ENCODE results near the gene SLC4A9.

The SLC4A9 gene, protein sequence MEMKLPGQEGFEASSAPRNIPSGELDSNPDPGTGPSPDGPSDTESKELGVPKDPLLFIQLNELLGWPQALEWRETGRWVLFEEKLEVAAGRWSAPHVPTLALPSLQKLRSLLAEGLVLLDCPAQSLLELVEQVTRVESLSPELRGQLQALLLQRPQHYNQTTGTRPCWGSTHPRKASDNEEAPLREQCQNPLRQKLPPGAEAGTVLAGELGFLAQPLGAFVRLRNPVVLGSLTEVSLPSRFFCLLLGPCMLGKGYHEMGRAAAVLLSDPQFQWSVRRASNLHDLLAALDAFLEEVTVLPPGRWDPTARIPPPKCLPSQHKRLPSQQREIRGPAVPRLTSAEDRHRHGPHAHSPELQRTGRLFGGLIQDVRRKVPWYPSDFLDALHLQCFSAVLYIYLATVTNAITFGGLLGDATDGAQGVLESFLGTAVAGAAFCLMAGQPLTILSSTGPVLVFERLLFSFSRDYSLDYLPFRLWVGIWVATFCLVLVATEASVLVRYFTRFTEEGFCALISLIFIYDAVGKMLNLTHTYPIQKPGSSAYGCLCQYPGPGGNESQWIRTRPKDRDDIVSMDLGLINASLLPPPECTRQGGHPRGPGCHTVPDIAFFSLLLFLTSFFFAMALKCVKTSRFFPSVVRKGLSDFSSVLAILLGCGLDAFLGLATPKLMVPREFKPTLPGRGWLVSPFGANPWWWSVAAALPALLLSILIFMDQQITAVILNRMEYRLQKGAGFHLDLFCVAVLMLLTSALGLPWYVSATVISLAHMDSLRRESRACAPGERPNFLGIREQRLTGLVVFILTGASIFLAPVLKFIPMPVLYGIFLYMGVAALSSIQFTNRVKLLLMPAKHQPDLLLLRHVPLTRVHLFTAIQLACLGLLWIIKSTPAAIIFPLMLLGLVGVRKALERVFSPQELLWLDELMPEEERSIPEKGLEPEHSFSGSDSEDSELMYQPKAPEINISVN

DNA sequence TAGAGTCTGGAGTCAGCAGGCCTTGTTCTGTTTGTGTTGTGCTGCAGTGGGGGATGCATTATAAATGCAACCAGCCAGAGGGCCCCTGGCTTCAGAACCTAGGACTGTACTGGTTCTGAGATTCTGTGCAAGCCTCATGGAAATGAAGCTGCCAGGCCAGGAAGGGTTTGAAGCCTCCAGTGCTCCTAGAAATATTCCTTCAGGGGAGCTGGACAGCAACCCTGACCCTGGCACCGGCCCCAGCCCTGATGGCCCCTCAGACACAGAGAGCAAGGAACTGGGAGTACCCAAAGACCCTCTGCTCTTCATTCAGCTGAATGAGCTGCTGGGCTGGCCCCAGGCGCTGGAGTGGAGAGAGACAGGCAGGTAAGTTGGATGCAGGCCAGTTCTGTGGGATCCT is at the start of gene SLC4A9:
Gene SLC4A9, plus strand, starts transcription at position 94 of the 400 bp plus-strand sequence. Its CDS starts 43 bp downstream, at position 137.
- no peak for DNase-seq

DNA sequence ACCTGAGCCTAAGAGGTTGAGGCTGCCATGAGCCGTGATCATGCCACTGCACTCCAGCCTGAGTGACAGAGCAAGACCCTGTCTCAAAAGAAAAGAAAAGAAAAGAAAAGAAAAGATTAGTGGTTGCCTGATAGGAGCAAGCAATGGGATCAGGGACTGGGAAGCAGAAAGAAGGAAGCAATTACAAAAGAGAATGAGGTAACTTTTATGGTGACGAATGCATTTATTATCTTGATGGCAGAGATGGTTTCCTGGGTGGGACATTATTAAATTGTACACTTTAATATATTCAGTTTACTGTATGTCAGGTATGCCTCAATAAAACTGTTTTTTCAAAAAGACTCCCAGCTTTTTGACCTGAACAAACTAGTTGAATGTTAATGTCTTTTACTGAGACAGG is 49.6 kb upstream of the SLC4A9 start:
- DNase-seq: no peak

DNA sequence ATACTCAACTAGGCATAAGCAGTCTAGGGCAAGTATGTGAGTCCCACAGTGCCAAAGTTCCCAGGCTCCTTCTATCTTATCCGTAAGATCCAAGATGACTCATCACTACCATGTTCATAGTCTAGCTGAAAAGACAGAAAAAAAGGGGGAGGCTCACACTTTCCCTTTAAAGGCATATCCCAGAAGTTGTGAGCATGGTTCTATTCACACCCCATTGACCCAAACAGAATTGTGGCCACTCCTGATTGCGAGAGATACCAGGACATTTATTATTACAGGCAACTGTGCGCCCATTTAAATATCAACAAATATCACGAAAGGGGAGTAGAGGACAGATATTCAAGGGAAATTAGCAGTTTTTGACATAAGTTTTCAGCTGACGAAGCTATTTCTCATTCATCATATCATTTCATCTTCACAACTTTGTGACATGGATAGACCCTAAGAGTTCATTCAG is 49.0 kb upstream of the SLC4A9 start:
- no peak for DNase-seq

DNA sequence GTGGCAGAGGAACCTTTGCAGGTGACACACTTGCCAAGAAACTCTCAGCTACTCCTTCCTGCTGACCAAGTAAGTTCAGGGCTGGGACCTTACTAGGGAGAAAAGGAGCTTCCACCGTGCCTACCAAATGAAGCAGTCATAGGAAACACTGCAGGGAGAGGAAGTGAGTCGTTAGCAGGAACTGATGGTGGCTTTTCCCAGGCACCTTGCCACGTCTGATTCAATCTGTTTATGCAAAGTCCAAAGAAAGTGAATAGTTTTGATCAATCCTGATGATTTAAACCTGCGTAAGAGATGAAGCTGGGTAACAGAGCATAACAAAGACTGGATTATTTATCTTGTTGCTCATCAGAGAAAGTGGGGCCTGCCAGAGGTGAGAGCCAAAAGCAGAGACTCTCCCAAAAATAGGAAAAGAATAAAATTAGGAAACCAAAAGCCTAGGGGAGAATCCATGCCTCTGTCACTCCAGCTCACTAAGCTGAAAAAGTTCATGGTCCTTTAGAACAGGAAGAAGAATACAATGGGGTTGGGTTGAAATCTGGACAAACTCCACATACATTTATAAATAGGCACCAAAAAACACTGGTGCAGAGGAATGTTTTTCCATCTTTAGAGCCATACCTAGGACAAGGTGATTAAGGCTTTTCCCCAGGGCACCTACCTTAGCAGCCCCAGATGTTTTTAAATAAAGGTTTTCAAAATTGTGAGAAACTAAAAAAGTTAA is 47.8 kb upstream of the SLC4A9 start:
- no peak for DNase-seq

DNA sequence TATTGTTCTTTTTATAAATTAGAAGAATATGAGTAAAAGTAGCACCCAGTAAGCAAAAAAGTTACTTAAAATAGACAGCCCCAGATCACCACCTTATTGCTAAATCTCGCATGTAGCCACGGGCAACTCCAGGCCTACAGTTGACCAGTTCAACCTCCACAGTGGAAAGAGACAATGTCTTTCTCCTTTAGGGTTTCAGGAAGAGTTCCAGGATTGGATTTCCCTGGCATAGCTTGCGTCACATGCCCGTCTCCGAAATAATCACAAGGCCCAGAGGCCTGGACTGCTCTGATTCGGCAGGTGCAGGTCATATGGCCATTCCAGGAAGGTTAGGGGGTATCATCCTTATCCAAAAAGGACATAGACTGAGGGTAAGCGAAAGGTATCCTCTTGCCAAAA is 47.2 kb upstream of the SLC4A9 start:
- no peak for DNase-seq

DNA sequence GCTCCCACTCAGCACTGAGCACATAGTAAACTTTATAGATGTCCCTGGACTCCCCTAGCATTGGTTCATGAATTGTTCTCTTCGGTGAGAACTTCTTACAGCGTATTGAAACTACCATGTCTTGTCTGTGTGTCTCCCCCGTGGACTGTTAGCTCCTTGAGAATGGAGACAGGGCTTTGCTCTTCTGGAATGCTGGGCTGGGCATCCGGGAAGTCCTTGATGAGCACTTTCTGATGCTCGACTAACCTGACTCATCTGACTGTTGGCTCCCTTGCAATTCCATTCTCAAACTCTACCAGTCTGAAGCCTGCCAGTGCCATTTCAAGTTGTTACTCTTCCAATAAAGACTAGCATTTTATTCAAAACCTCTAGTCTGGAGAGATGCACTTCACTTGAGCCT is 42.1 kb upstream of the SLC4A9 start:
- no peak for DNase-seq

DNA sequence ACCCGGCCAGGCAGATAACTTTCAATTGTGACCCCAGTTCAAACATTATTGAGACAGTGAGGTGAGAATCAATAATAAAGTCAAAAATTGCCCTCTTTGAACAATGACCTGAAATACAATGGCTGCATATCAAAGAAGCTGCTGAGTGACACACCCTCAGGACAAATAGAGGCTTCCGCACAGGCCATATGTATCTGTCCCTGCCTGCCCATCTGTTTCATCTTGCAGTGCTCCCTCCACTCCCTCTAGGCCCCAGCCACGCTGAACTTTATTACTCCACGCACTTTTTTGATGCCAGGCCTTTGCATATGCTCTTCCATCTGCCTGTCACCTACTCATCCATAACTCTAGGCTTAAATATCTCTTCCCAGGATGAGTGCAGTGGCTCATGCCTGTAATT is 41.2 kb upstream of the SLC4A9 start:
- DNase-seq: no peak

DNA sequence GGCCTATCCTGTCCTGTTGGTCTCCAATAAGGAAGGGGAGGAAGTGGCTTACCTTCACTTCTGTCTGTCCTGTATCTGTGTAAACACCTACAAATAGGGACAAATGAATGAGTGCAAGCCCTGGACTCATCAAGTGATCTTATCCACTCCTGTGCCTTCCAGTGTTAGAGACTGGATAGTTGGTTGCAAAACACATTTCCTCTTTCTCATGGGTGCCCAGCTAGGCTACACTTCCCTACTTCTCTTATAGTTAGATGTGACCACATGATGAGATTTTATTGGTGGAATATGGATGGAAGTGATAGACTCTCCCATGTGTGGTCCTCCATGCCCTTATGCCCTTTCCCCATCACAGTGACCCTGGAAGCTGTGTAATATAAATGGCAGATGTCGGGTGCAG is 40.2 kb upstream of the SLC4A9 start:
- DNase-seq: no peak

DNA sequence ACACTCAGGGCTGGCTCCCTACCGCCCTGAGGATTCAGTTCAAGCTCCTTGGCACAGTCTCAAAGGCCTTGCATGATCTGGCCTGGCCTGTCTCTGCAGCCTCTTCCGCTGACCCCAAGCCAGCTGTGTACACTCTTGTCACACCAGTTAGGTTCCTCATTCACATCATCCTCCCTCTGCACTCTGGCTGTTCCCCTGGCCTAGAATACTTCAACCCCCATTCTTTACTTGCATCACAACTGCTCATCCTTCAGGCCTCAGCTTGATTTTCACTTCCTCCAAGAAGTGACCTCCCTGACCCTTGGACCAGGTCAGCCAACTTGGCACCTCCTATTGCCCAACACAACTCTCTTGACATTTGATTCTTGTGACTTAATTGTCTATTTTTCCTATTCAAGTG is 38.2 kb upstream of the SLC4A9 start:
- DNase-seq: no peak

DNA sequence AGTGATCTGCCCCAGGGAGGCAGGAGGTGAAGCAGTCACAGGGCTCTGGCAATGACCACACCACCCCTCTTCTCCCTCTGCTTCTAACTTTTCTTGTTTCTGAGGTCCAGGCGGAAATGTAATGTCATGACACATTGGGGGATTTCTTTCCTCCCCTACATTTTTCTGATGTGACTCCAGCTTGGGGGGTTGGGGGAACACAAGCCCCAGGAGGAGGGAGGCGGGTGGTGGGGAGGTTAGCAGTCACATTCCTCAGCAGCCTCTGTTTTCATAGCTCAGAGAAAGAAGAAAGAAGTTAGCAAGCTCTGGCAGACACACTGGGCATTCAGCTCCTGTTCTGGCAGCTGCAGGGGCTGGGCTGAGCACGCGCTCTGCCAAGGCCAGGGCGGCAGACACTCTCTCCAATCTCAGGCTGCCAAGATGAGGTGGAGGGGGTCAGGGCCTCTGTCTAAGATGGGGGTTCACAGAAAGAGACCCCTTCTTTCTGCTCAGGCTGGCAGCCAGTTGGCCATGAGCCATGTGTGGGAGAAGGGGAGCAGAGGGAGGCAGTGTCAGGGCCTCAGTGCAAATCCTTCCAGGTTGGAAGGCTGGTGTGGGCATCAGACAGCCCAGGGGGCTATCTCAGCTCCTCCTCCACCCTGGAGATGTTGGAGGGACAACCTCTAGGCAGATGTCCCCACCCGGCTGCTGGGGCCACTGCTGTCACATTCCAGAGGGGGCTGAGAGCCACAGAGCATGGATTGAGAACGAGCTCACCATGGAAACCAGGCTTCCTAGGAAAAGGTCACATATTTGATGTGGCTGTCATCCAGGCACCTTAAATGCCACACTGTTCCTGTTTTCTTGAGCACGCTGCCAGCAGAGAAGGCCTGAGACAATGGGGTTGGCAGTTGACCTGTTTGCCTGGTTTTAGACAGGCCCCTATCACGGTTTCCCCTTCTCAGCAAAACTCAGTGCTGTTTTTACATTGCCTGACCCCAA is 37.0 kb upstream of the SLC4A9 start:
- no peak for DNase-seq

DNA sequence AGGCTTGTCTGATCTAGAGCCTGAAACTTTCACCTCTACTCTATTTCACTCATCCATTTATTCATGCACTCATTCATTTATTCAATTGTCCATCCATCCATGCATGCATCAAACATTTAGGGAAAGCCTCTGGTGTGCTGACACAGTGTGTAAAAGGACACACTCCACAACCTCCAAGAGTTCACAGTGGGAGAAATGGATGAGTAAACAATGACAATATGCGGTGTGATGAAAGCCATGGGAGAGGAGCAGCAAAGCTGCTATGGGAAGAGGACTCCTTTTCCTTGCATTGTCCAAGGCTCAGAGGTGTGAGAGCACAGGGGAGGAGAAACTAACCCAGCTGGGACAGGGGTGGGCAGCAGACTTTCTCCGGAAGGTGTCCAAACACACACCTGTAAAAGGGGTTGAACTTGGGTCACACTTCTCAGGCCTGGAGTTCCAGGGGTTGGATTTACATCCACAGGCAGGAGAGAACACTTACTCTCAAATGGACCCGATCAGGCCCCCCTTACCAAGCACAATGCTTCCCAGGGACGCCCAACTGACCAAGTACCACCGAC is 35.9 kb upstream of the SLC4A9 start:
- DNase-seq: no peak

DNA sequence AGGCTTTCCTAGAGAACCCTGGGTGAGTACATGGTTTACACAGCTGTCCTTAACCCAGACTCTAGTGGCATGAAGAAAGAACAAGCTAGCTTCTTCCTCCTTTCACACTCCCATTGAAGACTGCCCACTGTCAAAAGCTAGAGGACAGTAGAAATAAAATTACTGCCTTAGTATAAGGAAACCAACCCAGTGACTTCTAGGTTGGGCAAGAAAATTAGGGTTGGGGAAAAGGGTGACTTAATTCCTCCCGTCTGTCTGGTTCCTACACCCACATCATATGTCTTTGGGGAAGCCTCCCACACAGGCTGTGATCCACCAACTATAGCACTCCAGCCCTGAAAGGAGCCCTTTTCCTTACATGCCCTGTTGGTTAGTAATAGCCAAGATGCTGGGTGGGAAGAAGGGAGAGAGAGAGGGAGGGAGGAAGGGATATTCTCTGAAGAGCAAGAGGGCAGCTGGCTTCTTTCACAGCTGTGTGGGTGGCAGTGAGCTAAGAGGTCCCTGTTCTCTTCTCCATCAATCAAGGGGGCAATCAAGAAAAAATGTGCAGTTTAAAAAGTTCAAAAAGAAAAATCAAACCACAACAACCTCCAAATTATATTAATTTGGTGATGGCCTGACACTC is 35.3 kb upstream of the SLC4A9 start:
- no peak for DNase-seq

DNA sequence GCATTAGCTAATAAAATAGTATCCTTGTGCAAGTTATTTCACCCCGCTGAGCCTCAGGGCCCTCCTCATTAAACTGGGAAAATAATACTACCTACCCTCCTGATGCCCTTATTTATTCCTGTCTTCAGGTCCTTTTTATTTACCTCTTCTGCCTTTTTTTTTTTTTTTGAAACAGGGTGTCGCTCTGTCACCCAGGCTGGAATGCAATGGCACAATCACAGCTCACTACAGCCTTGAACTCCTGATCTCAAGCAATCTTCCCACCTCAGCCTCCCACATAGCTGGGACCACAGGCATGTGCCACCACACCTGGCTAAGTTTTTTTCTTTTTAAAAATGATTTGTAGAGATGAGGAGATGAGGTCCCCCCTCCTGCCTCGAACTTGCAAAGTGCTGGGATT is 34.5 kb upstream of the SLC4A9 start:
- DNase-seq: no peak

DNA sequence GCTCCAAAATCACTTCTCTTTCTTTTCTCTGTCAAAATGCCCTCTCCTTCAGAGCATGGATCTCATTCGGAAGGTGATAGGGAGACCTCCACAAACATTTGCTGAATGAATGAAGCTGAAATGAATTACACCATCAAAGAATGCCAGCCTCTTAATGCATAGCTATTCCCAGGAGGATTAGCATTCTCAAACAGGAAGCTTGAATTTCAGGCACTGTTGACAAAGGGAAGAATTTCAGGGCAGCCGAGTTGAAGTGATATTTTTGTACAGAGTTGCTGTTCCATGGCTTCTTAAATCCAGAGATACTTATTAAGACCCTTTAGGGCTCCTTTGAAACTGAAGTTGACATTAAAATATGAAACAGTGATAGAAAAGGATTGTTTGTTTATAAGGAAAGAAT is 32.4 kb upstream of the SLC4A9 start:
- no peak for DNase-seq

DNA sequence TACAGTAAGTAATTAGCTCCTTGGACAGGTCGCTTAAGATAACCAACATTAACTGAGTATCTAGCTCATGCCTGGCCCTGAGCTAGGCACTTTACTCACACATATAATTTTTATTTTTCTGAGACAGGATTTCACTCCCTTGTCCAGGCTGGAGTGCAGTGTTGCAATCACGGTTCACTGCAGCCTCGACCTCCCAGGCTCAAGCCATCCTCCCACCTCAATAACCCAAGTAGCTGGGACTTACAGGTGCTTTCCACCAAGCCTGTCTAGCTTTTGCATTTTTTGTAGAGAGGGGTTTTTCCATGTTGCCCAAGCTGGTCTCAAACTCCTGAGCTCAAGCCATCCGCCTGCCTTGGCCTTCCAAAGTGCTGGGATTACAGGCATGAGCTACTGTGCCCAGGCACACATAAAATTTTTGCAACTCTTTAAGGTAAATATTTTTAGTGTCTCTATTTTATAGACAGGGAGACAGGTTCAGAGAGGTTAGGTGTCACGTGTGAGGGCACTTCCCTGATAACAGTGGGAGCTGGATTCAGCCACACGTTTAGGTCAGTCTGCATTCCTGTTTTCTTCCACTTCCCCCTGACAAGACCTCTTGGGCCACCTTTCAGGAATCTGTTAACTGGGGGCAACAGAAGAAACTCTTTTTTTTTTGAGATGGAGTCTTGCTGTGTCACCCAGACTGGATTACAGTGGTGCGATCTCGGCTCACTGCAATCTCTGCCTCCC is 31.8 kb upstream of the SLC4A9 start:
- no peak for DNase-seq

DNA sequence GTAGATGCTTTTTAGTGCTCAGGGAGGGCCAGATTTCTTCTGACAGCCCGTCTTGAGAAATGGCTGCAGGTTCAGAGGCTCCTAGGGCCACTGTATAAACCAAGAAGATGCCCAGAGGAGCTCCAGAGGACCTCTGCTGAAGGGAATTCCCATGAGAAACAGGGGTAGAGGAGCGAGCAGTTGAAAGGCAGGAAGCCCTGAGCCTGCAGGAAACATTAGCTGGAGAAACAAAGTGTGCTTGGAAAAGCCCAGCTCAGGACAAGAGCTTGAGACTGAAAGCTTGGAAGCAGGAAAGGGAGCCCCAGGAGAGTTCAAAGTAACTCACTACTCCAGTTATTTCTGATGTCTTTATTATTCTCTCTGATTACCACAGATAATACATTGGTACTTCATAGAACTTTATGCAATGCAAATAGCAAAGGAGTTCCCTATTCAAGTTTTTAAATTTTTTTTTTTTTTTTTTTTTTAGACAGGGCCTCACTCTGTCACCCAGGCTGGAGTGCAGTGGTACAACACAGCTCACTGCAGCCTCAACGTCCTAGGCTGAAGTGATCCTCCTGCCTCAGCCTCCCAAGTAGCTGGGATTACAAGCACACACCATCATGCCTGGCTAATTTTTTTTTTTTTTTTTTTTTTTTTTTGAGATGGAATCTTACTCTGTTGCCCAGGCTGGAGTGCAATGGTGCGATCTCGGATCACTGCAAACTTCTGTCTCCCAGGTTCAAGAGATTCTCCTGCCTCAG is 30.1 kb upstream of the SLC4A9 start:
- DNase-seq: no peak

DNA sequence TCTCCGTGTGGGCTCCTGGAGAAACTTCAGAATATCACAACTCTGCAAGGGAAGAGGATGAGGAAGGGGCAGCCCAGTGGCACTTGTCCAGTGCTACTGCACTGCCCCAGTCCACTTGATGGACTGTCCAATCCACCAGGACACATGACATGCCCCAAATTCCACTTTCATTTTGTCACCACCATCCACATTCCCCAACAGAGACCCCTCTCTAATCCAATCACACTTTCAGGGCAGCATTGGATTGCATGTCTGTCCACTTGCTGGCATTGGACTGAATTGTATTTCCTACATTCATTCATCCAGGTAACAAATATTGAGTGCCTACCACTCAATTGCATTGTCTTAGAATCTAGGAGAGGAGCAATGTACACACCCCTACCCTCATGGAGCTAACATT is 28.4 kb upstream of the SLC4A9 start:
- DNase-seq: no peak

DNA sequence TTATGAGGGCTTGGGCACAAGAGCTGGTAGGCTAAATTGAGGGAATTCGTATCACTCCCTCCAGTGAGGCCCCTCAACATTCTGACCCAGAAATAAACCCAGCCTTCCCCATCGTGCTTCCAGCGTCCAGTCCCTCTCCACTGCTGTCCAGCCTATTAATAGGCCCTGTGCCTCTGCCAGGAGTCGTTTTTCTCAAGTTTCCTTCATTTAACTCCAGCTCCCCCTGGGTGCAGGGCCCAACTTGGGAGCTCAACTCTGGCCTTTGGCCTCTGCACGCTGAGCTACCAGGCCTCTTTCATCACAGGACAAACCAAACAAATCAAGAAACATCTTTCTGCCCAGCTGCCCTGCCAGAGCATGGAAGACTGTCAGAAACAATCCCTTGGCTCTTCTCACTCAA is 23.6 kb upstream of the SLC4A9 start:
- no peak for DNase-seq

DNA sequence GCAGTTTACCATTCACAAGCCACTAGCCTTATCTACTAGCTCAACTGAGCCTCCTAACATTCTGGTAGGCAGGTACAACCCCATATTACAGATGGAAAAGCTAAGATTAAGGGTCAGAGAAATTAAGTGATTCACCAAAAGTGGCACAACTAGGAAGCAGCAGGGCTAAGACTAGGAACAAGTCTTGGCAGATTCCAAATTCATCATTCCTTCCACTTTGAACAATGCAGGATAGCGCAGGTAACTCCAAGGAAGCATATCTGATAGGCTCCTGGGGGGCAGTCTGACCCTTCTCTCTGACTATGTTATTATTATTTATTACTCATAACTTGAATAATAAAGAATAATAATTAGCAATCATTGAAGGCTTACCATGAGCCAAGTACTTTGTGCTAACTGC is 22.1 kb upstream of the SLC4A9 start:
- no peak for DNase-seq

DNA sequence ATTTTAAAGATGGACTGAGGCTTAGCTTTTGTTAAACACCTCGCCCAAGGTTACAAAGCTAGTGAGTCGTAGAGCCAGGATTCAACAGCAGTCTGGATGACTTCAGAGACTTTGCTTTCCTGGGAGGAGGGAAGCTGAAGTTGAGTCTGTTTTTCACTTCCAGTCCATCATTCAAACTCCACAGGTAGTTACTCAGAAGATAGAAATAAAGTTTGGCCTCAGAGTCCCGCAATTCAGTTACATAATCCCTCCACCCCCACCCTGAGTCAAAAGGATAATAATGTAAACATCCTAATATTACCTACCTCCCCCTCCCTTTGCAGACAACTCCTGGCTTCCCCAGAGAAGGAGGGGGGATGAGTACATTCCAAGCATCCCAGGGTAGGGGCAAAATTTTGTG is 21.7 kb upstream of the SLC4A9 start:
- no peak for DNase-seq

Measured in NCI-H510A treated with DMSO at 0.1 percent for 48 hours (cell line).